Mesendoderm (in vitro differentiated cells): ENCODE measurements around the gene TAPT1.

Source experiments
- DNase-seq: peaks from one replicate; pipeline ENCODE4 v3.0.0; 2013
- H2AK5ac ChIP-seq: 2 replicates; pipeline ENCODE4 v1.6.1; 2013; ENCODE audit warnings: low read length, inconsistent platforms
- H2BK120ac ChIP-seq: 2 replicates; pipeline ENCODE4 v1.6.1; 2013; ENCODE audit warnings: low read depth, mild to moderate bottlenecking, low read length, moderate library complexity, mixed read lengths
- H2BK15ac ChIP-seq: replicated peaks from 2 replicates; pipeline ENCODE4 v1.6.1; 2013; ENCODE audit warnings: low read depth, mild to moderate bottlenecking, moderate library complexity
- H2BK5ac ChIP-seq: 2 replicates; pipeline ENCODE4 v1.6.1; 2013; ENCODE audit warnings: low read length, inconsistent platforms
- H3K18ac ChIP-seq: 2 replicates; pipeline ENCODE4 v1.6.1; 2013; ENCODE audit warnings: mild to moderate bottlenecking, low read length, mixed read lengths
- H3K23ac ChIP-seq: one replicate; pipeline ENCODE4 v1.6.1; 2013; ENCODE audit warnings: low read length
- H3K27ac ChIP-seq: 2 replicates; pipeline ENCODE4 v1.5.1; 2013; ENCODE audit warnings: low read depth, mild to moderate bottlenecking, inconsistent platforms, low read length, moderate library complexity
- H3K27me3 ChIP-seq: 2 replicates; pipeline ENCODE4 v1.6.1; 2013; ENCODE audit warnings: low read length, control low read depth, mild to moderate bottlenecking, inconsistent platforms; ENCODE audit not compliant: insufficient read depth, poor library complexity
- H3K36me3 ChIP-seq: 2 replicates; pipeline ENCODE4 v1.6.1; 2013; ENCODE audit warnings: low read length, inconsistent platforms; ENCODE audit not compliant: control insufficient read depth, insufficient read depth
- H3K4ac ChIP-seq: one replicate; pipeline ENCODE4 v1.6.1; 2013; ENCODE audit warnings: low read depth, mild to moderate bottlenecking, low read length, moderate library complexity
- H3K4me1 ChIP-seq: 2 replicates; pipeline ENCODE4 v1.6.1; 2013; ENCODE audit warnings: low read depth, low read length, inconsistent platforms; ENCODE audit not compliant: control insufficient read depth
- H3K4me2 ChIP-seq: 2 replicates; pipeline ENCODE4 v1.6.1; 2013; ENCODE audit warnings: low read length
- H3K4me3 ChIP-seq: 2 replicates; pipeline ENCODE4 v1.5.1; 2013; ENCODE audit warnings: mild to moderate bottlenecking, low read length
- H3K56ac ChIP-seq: one replicate; pipeline ENCODE4 v1.6.1; 2013; ENCODE audit warnings: low read length
- H3K79me1 ChIP-seq: 2 replicates; pipeline ENCODE4 v1.6.1; 2013; ENCODE audit warnings: low read length, inconsistent platforms
- H3K79me2 ChIP-seq: 2 replicates; pipeline ENCODE4 v1.6.1; 2013; ENCODE audit warnings: mild to moderate bottlenecking, low read length; ENCODE audit not compliant: control insufficient read depth, insufficient read depth
- H3K9ac ChIP-seq: 2 replicates; pipeline ENCODE4 v1.6.1; 2013; ENCODE audit warnings: low read length, inconsistent platforms
- H4K5ac ChIP-seq: one replicate; pipeline ENCODE4 v1.6.1; 2013; ENCODE audit warnings: low read length
- H4K8ac ChIP-seq: one replicate; pipeline ENCODE4 v1.6.1; 2013; ENCODE audit warnings: low read depth, mild to moderate bottlenecking, control low read depth, low read length, moderate library complexity
- WGBS: extraction: QIAGEN DNeasy Blood & Tissue Kit; methylation state at CpG from one replicate; pipeline ENCODE4 v1.1.7; 2013; ENCODE audit warnings: low lambda C conversion rate, missing lambda C conversion rate; ENCODE audit not compliant: insufficient coverage; ENCODE audit errors: extremely low coverage; 5-methylcytosine and 5-hydroxymethylcytosine counted together

Gene TAPT1

DNA sequence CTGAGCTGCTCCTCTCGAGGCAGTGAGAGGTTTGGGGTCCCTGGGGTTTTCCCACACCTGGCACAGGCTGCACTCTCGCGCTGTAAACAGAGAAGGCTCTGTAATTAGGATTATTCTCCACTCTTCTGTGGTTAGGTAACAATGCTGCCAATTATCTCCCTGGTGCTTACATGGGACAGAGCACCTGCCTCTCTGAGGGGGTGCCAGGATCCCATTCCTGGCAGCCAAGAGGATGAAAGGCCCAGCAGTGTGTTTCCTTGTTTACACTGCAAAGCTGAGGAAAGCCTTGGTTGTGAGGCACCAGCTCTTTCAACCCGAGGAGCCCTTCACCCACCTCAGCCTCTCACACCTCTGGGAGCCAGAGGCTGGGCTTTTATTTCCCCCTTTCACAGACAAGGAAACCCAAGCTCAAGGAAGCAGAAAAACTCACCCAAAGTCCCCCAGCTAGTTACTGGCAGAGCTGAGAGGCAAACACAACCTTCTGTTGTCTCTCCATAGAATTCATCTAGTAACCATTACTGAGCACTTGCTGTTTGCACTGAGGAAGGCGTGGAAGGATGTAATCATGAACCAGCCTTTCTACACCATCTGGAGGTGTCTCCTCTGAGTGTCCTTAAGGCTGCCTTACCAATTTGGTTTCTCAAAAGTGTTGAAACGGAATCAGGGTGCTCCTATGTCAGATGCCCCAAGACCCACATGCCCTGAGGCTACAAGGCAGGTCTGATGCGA lies 102.8 kb downstream of the TAPT1 start:
- Histone ChIP-seq H3K4me3 (no peak overlapping the region), H3K4me2 (no peak overlapping the region), H2BK5ac (no peak overlapping the region), H2AK5ac (no peak overlapping the region), H4K5ac (no peak overlapping the region), H3K9ac (no peak overlapping the region), H3K56ac (no peak overlapping the region), H3K79me2 (no peaks in the 10 kb centered on the region), H3K23ac (no peak overlapping the region), H3K36me3 (no peaks in the 10 kb centered on the region), H2BK15ac (no peak overlapping the region), H3K27ac (no peak overlapping the region), H3K18ac (no peak overlapping the region), H2BK120ac (no peak overlapping the region), H3K27me3 (no peaks in the 10 kb centered on the region), H4K8ac (no peak overlapping the region), H3K79me1 (no peaks in the 10 kb centered on the region), H3K4me1 (no peaks in the 10 kb centered on the region), H3K4ac (no peak overlapping the region)
- no CpG with 5 or more reads among the region's 7 CpGs for WGBS
- DNase-seq, result no peak

DNA sequence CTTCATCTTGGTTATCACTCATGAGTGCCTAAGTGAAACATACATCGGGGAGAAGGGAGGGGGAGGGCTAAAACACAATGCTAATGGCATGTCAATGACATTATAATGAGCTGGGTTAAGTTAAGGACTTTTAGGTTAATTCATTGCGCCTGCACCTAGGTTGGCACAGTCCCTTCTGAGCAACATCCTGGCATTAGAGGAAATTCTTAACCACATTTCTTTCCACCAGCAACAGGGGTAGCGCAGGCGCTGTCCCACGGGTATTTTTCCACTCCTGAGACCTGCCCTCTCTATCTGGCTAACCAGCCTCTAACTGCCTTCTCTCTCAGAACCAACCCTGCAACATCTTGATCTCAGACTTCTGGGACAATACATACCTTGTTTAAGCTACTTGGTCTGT lies 103.5 kb downstream of the TAPT1 start:
- Histone ChIP-seq H4K5ac (no peak overlapping the region), H3K56ac (no peak overlapping the region), H3K4me1 (no peaks in the 10 kb centered on the region), H2BK15ac (no peak overlapping the region), H2AK5ac (no peak overlapping the region), H3K4me2 (no peak overlapping the region), H3K27ac (no peak overlapping the region), H4K8ac (no peak overlapping the region), H3K79me2 (no peaks in the 10 kb centered on the region), H3K36me3 (no peaks in the 10 kb centered on the region), H3K4ac (no peak overlapping the region), H3K79me1 (no peaks in the 10 kb centered on the region), H2BK5ac (no peak overlapping the region), H3K18ac (no peak overlapping the region), H3K23ac (no peak overlapping the region), H3K27me3 (no peaks in the 10 kb centered on the region), H2BK120ac (no peak overlapping the region), H3K4me3 (no peak overlapping the region), H3K9ac (no peak overlapping the region)
- WGBS, result no CpG with 5 or more reads among the region's 5 CpGs
- no peak for DNase-seq

DNA sequence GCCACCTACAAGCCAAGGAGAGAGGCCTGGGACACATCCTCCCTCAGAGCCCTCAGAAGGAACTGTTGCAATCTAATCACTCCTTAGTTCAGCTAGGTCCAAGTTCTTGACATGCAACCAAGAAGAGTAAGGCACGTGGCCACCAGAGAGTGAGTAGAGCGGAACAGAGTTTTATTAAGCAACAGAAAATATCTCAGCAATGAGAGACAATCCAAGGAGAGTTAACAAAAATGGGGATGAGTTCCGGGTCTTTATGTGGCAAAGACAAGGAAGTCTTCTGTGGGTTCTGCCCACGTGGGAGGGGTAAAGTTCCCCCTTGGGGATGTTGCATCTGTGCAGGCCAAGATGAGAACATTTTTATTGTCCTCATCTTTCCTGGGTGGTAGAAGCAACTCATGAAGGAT lies 104.0 kb downstream of the TAPT1 start:
- Histone ChIP-seq H3K79me2 (no peaks in the 10 kb centered on the region), H3K56ac (no peak overlapping the region), H2AK5ac (no peak overlapping the region), H2BK120ac (no peak overlapping the region), H3K4ac (no peak overlapping the region), H3K4me3 (no peak overlapping the region), H4K5ac (no peak overlapping the region), H2BK5ac (no peak overlapping the region), H3K27ac (no peak overlapping the region), H3K4me2 (no peak overlapping the region), H3K36me3 (no peaks in the 10 kb centered on the region), H3K9ac (no peak overlapping the region), H3K23ac (no peak overlapping the region), H3K79me1 (no peaks in the 10 kb centered on the region), H3K27me3 (no peaks in the 10 kb centered on the region), H3K18ac (no peak overlapping the region), H3K4me1 (no peaks in the 10 kb centered on the region), H2BK15ac (no peak overlapping the region), H4K8ac (no peak overlapping the region)
- no peak for DNase-seq
- no CpG with 5 or more reads among the region's 4 CpGs for WGBS

DNA sequence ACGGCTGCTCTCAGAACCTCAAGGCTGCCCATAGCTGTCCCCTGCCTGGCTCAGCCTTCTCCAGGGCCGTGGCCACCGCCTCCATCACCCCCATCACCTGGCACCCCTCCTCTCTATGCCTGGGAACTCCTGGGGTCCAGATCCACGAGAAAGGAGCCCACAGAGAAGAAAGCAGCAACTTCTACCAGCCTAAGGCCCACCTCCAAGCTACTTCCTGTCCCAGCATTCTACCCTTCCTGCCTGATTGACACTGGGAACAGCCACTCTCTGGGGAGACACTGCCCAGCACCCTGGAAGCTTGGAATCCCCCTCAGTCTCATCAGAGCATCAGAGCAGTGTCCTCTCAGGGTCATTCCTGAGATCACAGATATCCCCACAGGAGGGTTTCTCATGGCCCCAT lies 105.6 kb downstream of the TAPT1 start:
- H2BK5ac ChIP-seq, result no peak overlapping the region
- H3K27me3 ChIP-seq, result no peaks in the 10 kb centered on the region
- no peak overlapping the region for H3K56ac ChIP-seq
- no peaks in the 10 kb centered on the region for H3K79me2 ChIP-seq
- WGBS, result no CpG with 5 or more reads among the region's 4 CpGs
- H3K9ac ChIP-seq, result no peak overlapping the region
- no peak overlapping the region for H2AK5ac ChIP-seq
- H3K27ac ChIP-seq, result no peak overlapping the region
- H4K5ac ChIP-seq, result no peak overlapping the region
- H3K79me1 ChIP-seq, result no peaks in the 10 kb centered on the region
- no peak overlapping the region for H3K18ac ChIP-seq
- no peak overlapping the region for H3K4me2 ChIP-seq
- no peaks in the 10 kb centered on the region for H3K4me1 ChIP-seq
- H3K4ac ChIP-seq, result no peak overlapping the region
- H2BK15ac ChIP-seq, result no peak overlapping the region
- DNase-seq, result peak; percentile 40
- no peak overlapping the region for H4K8ac ChIP-seq
- no peak overlapping the region for H3K4me3 ChIP-seq
- H3K36me3 ChIP-seq, result no peaks in the 10 kb centered on the region
- no peak overlapping the region for H2BK120ac ChIP-seq
- no peak overlapping the region for H3K23ac ChIP-seq

DNA sequence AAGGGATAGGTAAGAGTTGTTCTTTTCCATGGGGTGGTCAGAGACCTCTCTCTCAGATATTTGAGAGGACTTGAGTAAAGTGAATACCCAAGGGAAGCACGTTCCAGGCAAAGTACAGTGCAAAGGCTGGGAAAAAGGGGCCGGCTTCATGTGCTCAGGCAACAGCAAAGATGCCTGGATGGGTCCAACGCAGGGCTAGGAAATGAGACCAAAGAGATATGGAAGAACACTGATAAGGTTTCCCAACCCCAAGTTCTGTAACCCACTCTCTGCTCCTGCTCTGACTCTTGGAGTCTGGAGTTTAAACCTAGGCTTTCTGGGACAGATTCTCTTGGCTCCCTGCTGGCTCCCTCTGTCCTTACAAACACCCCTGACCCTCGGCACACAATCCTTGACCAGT lies 106.3 kb downstream of the TAPT1 start:
- no peak overlapping the region for H3K4ac ChIP-seq
- H3K27ac ChIP-seq, result no peak overlapping the region
- H4K5ac ChIP-seq, result no peak overlapping the region
- no peak overlapping the region for H3K9ac ChIP-seq
- no peaks in the 10 kb centered on the region for H3K36me3 ChIP-seq
- no peak overlapping the region for H3K4me2 ChIP-seq
- no peak overlapping the region for H2BK120ac ChIP-seq
- H2BK5ac ChIP-seq, result no peak overlapping the region
- H2AK5ac ChIP-seq, result no peak overlapping the region
- no peaks in the 10 kb centered on the region for H3K79me2 ChIP-seq
- no peak overlapping the region for H4K8ac ChIP-seq
- H2BK15ac ChIP-seq, result no peak overlapping the region
- no peak overlapping the region for H3K18ac ChIP-seq
- DNase-seq, result no peak
- no CpG with 5 or more reads among the region's 4 CpGs for WGBS
- H3K4me1 ChIP-seq, result no peaks in the 10 kb centered on the region
- no peak overlapping the region for H3K23ac ChIP-seq
- no peaks in the 10 kb centered on the region for H3K27me3 ChIP-seq
- H3K4me3 ChIP-seq, result no peak overlapping the region
- H3K79me1 ChIP-seq, result no peaks in the 10 kb centered on the region
- H3K56ac ChIP-seq, result no peak overlapping the region

DNA sequence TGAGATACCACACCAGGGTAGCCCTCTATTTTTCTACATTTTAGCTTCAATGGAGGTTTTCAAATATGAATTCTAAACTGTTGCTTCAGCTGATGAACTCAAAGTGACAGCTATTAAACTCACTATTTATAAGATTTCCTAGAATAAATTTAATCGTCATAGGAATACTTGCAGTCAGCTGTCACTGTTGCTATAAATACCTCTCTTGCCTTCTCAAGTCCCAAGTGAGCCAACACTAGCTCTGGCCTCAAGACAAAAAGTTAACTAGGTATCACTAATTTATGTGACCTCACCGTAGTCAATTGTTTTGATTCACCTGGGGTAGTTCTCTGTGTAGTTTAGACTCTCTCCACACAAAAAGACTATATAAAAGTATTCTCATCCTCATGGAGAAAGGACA lies 108.2 kb downstream of the TAPT1 start:
- H2BK120ac ChIP-seq, result no peak overlapping the region
- no peak overlapping the region for H3K27ac ChIP-seq
- no peak overlapping the region for H2BK5ac ChIP-seq
- H2AK5ac ChIP-seq, result no peak overlapping the region
- H3K4me3 ChIP-seq, result no peak overlapping the region
- H3K27me3 ChIP-seq, result no peaks in the 10 kb centered on the region
- H3K18ac ChIP-seq, result no peak overlapping the region
- H3K9ac ChIP-seq, result no peak overlapping the region
- H3K36me3 ChIP-seq, result no peaks in the 10 kb centered on the region
- H3K23ac ChIP-seq, result no peak overlapping the region
- H4K8ac ChIP-seq, result no peak overlapping the region
- H4K5ac ChIP-seq, result no peak overlapping the region
- no peak for DNase-seq
- H3K4me1 ChIP-seq, result no peaks in the 10 kb centered on the region
- WGBS, result no CpG with 5 or more reads among the region's 2 CpGs
- H3K4me2 ChIP-seq, result no peak overlapping the region
- no peak overlapping the region for H2BK15ac ChIP-seq
- H3K4ac ChIP-seq, result no peak overlapping the region
- no peaks in the 10 kb centered on the region for H3K79me1 ChIP-seq
- H3K56ac ChIP-seq, result no peak overlapping the region
- no peaks in the 10 kb centered on the region for H3K79me2 ChIP-seq
